HG02943 (cell line): ENCODE measurements around the gene CLEC2B.

Source experiments
- ATAC-seq: cut with Tn5 transposase; IDR thresholded peaks from one replicate; pipeline ENCODE4 v1.9.1; 2021; ENCODE audit warnings: mild to moderate bottlenecking, low read depth, moderate library complexity; ENCODE audit not compliant: unreplicated experiment

The CLEC2B gene

DNA sequence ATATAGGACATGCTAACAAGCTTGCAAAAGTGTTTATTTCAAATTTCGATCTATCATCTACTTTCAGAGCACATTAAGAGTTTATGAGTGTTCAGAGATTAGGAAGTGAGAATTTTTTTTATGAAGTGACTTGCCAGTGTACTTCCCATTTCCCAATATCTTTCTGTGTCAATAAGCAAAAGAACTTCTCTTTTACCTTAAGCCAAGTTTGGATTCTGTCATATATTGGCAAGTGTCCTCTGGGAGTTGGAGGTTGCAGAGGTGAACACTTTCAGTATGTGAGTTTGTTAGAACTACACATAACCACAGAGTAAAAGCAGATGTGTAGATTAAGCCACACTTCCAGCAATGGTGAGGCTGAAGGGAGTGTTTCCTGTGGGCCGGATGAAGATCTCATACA lies 58.5 kb downstream of the CLEC2B start:
- no peak for ATAC-seq

DNA sequence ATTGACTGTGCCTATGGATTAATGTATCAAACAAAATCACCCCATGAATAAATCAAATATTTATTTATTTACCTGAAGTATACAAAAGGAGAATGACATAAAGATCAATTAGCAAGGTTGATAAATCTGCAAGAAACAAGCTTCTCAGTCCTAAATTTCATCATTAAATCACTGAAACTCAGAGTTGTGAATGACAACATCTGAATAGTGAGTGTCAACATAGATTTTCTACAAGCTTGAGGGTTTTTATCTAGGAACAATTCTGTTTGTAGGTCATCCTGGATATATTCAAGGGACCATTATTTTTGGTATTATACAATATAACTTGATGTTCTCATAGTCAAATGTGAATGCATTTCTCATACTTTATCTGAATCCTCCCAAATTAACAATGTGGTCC lies 59.3 kb downstream of the CLEC2B start:
- no peak for ATAC-seq

DNA sequence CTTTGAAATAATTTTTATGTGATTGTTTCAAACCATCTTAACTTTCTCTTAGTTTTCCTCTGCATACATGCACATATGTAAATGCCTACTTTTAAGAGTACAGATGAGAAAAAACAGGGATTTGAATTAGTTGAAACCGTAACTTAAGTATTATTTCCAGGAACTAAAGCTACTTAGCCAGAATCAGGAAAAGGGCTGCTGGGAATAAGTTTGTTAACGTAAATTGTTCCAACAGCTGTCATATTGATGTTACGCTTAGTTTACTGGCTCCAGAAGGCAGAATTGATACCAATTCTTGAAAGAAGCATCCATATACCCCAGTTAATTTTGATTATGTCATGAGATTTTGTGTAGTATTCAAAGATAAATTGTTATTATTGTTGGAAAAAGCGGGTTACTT lies 59.8 kb downstream of the CLEC2B start:
- ATAC-seq: no peak

DNA sequence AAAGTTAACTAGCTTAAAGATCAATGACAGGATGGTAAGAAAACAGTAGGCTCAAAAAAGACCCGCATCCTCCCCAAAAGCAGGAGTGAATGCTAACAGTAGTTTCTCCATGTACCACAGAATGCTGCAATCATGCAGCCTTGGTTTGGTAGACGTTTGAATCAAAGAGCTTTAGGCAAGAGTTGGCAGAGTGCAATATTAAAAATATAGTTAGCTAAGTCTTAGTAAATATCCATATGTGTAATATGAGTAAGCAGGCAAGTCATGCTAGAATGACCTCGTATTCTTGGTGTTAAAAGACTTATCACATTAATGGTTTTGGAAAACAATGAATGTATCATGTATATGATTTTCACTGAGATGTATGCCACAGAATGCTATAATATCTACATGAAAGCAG lies 60.6 kb downstream of the CLEC2B start:
- ATAC-seq: no peak

DNA sequence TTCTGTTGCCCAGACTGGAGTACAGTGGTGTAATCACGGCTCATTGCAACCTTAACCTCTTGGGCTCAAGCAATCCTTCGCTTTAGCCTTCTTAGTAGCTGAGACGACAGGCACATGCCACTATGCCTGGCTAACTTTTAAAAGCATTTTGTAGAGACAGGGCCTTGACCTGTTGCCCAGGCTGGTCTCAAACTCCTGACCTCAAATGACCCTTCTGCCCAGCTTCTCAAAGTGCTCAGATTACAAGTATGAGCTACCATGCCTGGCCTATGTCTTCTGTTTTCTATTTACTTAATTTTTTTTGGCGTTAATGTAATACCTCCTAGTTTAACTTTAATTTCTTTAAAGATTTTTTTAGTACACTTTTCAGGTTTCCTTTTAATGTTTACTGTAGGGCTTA lies 62.4 kb downstream of the CLEC2B start:
- no peak for ATAC-seq

DNA sequence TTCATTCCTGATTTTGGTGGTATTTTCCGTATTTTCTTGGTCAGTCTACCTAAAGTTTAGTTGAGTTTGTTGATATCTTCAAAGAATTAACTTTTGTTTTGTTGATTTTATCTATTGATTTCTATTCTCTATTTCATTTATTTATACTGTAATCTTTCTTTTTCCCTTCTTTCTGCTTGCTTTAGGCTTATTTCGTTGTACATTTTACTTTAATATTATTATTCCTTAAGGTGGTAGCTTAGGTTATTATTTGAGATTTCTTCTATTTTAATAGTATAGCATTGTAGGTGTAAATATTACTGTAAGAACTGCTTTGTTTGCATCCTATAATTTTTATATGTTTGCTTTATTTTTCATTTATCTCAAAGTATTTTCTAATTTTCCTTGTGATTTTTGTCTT lies 63.3 kb downstream of the CLEC2B start:
- no peak for ATAC-seq
